Measurements from ENCODE around the gene FOXO4.

DNA sequence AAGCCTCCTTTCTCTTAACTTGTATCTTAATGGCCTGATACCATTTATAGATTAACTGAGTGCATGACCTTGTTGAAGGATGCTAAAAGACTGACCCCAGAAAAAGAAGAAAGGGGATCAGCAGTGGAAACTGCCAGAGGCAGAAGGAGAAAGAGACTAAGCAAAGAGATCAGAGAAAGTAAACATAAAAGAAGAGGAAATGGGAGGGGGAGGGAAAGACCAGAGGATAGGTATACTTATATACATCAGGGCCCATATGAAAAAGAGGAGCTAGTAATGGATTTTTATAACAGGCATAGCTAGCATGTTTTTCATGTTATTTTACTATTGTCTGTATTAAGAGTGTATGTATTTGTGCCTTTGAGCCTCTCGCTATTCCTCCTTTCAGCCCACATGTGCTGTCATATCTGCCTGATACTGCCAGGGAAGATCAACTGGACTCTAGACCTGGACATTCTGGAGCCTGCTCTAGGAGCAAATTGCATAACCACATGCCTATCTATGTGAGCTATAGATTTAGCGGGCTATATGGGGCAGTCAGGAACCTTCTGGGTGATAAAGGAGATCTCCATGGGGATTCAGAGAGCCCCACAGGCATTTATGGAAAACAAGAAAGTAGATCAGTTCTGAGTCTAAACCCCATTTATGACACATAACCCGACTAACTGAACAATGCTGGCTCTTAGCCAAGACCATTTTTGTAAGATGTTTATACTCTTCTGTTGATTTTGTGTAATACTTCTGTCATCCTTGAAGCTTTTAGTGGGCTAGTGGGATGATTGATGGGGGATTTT is 14.1 kb upstream of the FOXO4 start:
- TF ChIP-seq CTCF (IDR thresholded peaks at IDR 0.05) (no peak), POLR2A (IDR thresholded peaks at IDR 0.05) (no peak), EP300 (IDR thresholded peaks at IDR 0.05) (no peak), POLR2AphosphoS5 (IDR thresholded peaks at IDR 0.05) (no peak)
